Measurements from ENCODE around the gene WASF3.

The WASF3 gene

DNA sequence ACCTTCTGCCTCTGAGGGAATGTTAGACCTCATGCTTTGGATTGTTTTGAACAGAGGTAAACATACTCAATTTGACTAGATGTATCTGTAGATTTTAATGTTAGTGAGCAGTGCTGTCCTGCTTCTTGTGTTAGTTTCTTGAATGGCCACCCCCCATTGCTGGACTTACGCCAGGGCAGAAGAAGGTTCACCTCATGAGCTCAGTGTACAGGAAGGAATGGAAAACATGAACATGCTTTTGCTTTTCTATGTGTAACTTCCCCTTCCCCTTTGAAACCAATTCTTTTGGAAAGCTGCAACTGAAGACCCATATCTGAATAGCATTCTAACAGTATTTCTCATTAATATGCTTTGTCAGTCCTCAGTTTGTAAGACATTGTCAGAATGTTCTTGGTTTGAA is 32.3 kb downstream of the WASF3 start:
- peak; percentile 16 for DNase-seq (ENCODE audit: low spot score)

DNA sequence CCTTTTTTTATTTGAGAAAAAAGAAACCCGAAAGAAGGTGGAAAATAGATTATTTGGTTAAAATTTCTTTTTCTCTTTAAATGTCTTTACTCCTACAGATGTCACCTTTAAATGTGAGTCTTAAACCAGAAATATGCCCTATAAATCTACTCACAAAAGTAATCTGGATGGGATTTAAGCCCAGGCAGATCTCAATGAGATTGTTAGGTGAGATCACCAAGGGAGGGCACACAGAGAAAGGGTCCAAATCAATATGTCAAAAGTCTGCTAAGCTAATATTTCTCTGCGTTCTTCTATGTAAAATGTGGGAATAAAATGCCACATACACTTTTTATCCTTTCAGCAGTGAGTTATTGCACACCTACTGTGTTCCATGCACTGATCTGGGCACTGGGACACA is 32.9 kb downstream of the WASF3 start:
- no peak for DNase-seq (ENCODE audit: low spot score)

DNA sequence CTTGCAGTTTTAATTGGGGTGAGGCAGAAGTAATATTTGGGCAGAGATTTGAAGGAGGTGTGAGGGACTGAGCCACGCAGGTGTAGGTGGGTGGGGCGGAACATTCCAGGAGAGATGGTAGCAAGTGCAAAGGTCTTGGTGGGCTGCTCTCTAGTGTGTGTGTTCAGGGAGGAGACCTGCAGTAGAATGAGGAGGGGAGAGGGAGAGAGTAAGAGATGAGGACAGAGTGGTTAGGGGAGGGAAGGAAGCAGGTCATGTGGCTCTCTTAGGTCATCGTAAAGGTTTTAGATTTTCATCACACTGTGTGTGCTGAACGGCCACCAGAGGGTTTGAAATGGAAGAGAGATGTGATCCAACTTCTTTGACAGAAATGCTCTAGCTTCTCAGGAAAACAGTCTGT is 33.5 kb downstream of the WASF3 start:
- DNase-seq (ENCODE audit: low spot score) = no peak

DNA sequence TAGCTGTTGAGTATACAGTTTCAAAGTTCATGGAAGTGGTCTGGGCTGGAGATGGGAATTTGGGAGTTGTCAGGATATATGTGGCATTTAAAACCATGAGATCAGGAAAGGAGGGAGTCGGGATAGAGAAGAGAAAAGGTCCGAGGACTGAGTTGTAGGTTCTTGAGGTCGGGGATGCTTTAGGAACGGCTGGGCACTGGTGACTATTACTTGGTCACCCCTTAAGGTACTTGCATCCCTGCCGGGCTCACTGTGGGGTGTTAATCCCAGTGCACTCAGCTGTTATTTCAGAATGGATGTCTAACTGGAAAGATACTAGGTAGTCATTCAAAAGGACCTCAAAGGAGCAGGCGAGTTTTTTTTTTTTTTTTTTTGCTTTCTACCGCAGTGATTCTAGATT is 34.2 kb downstream of the WASF3 start:
- DNase-seq (ENCODE audit: low spot score) = no peak

GRCh38 chr13:26593661-26594060 is 36.2 kb downstream of the WASF3 start:
- DNase-seq (ENCODE audit: low spot score) = no peak

- DNase-seq (ENCODE audit: low spot score) = no peak
Observed at GRCh38 chr13:26594363-26594762, 36.9 kb downstream of the WASF3 start.

DNA sequence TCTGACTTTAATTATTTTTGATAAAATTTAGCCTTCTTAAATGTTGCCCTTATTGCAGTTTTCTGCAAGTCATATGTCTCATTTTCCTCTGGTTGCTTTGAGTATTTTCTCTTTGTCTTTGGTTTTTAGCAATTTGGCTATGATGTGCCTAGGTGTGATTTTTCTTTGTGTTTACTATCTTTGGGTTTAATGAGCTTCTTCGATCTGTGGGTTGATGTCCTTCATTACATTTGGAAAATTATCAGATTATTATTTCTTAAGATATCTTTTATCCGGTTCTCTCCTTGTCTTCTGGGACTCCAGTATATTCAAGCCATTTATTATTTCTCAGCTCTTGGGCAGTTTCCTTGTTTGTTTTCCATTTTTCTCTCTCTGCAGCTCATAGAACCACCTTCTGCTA is 39.0 kb downstream of the WASF3 start:
- no peak for DNase-seq (ENCODE audit: low spot score)

DNA sequence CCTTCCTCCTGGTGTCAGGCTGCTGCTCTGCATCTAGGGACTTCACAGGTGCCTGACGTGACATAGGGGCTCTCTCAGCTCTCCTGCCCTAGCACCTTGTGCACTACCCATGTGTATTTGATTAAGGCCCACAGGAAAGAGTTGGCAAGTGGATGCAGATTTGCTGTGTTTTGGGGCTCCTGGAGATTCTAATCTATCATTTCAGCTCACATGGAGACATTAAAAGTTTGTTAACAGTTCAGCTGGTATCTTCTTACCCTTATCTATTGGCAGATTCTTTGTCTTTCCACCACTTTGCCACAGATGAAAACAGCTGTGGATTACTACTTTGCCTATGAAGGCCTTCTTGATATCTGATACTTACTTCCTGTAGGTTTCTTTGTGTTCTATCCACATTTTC is 41.9 kb downstream of the WASF3 start:
- DNase-seq (ENCODE audit: low spot score) = no peak

DNA sequence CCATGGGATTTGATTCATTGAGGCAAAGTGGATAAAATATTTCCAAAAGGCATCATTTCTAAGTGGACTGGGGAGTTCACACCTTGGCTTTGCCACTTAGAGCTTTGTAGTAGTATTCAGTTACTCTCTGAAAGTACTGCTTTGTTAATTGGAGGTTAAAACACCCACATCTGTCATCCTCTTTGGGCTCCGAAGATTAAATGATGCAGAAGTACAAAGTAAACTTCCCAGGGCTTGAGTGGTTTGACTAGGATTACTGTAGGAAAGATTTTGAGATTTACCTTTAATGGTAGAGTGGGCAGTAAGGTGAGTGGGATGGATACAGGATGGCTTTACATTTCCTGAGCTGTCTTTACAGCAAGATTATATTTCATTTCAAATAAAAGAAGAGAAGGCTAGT is 42.4 kb downstream of the WASF3 start:
- no peak for DNase-seq (ENCODE audit: low spot score)

DNA sequence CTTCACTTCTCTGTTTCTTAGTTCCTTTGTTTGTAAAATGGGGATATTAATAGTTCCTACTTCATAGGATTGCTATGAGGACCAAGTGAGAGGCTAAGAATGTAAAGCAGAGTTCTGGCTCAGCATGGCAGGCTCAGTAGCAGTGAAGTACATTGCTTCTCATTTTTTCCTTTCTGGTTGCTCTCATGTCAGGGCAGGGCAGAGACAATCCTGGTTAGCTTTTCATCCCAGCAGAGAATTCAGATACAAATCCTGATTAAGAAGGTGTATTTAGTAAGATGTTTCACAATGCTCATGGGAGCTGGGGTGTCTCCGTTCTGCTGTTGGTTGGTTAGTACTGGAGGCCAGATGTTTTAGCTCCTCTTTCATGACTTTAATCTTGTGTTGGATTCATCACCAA is 42.9 kb downstream of the WASF3 start:
- no peak for DNase-seq (ENCODE audit: low spot score)

GRCh38 chr13:26601669-26602068 is 44.2 kb downstream of the WASF3 start:
- no peak for DNase-seq (ENCODE audit: low spot score)

GRCh38 chr13:26602783-26603182 is 45.3 kb downstream of the WASF3 start:
- no peak for DNase-seq (ENCODE audit: low spot score)

DNA sequence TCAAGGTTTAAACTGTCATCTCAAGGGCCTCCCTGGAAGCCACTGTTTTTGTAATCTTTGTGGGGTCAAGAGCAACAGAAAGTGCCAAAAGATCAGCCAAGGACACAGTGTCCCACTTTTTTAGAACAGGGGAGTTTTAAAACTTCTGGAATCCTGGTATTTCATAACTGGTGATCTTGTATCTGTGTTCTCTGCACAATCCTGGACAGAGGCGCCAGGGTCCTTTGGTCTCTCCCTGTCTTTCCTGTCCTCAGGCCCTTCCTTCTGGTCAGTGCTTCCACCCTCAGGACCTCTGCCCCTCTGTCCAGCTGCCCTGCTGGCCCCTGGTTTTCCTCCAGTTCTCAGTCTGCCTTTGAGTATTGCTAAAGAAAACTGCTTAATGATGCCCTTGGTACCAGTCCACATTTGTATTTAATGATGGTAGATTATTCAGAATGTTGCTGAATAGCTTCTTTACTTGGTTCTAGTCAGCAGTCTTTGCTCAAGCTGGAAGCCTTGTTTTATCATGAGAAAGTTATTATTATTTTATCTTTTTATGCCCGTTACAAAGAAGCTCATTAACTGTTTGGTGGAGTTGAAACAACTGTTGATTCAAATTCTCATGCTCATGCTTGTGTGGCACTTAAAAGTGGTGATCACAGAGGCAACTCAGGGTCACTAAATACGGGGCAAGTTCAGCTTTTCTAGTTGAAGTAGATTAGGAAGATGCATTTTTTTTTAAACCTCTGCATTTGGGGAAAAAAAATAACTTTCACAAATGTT is 47.5 kb downstream of the WASF3 start:
- peak; percentile 33 for DNase-seq (ENCODE audit: low spot score)

- no peak for DNase-seq (ENCODE audit: low spot score)
Observed at GRCh38 chr13:26605845-26606244, 48.4 kb downstream of the WASF3 start.

DNA sequence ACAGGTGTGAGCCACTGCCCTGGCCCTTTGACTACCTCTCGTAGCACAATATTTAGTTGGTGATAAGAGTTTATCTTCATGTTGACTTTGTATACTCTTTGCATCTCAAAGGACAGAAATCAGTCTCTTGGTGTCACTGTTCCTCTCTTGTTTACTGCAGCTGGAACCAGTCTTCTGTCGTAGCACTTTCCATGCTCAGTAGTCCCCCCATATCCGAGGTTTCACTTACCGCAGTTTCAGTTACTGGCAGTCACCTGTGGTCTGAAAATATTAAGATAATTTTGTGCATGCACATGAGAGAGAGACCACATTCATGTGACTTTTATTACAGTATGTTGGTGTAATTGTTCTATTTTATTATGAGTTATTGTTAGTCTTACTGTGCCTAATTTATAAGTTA is 49.1 kb downstream of the WASF3 start:
- DNase-seq (ENCODE audit: low spot score) = no peak

GRCh38 chr13:26614721-26615120 is 57.2 kb downstream of the WASF3 start:
- no peak for DNase-seq (ENCODE audit: low spot score)

- no peak for DNase-seq (ENCODE audit: low spot score)
Observed at GRCh38 chr13:26616126-26616525, 58.6 kb downstream of the WASF3 start.

DNA sequence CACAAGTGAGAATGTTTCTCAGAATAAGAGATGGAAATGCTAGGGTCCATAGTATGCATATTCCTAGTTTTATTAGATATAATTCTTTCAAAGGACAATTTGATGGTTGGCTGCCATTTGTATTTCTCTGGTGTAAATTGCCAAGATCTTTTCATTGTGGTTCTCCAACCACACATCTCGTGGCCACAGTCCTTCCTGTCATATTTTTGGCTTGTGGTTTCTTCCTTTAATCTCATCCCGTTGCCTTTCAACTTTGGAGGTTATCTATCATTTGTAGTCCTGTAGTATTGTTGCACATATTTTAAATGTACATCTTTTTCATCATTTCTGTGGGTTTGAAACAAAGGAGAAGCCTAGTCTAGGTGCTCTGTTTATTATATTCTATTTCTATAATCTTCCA is 61.2 kb downstream of the WASF3 start:
- DNase-seq (ENCODE audit: low spot score) = no peak

DNA sequence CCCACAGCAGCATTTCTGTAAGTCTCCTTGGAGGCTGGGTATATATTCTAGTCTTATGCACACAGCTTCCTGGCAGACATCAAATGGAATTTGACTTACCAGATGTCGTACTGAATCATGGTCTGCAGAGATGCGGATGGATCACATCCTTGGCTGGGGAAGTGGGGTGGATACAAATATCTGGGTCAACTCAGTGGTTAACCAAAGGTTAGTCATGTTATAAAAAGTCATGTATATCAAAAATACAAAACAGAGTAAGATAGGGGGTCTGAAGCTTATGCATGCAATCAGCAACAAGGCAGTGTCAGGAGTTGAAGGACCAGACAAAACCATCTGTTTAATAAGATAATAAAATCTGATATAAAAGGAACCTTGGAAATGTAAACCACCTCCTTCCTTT is 61.9 kb downstream of the WASF3 start:
- no peak for DNase-seq (ENCODE audit: low spot score)

DNA sequence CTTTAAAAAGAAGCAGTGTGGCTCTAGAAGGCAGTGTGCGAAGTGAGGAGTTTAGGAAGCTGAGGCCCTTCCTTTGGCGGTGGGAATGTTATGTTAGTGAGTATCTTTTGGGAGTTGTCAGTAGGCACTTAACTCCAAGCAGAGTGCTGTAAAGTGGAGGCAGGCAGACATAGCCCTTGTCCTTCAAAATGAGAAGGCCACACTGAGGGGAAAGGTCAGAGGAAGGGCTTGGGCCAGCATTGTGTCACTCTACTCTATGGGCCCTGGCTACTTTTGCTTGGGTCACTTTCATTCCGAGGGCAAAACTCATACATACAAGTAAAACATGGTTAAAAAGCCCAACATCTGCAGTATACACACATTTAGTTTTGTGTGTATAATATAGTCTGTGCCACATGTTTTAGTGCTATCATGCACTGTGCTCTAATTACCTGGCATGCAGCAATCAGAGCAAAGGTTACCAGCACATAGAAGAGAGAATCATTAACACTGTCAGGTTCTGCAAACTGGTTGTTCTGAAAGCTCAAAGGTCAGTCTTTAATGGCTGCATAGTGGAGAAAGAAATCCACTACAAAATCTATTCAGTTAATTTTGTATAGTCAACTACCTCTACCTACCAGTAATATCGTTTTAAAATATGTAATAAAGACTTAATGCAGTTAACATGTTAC is 64.4 kb downstream of the WASF3 start:
- DNase-seq (ENCODE audit: low spot score) = no peak

DNA sequence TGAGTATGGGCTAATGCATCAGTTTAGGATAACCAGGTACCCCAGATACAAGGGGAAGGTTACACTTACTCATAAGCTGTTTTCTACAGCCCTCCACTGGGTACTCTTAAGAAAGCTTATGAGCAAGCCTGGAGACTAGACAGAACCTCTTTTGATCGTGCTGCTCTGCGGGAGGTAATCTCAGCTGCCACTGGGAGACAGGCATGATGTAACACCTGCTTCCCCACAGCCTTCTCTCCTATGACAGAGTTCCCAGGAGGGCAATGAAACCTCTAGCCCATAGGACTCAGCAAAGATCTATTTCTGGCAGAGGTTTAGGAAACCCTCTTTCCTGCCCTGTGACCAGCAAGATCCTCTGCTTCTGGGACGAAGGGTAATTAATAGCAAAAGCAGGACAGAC is 65.6 kb downstream of the WASF3 start:
- DNase-seq (ENCODE audit: low spot score) = no peak

GRCh38 chr13:26624572-26624971 is 67.1 kb downstream of the WASF3 start:
- DNase-seq (ENCODE audit: low spot score) = no peak

DNA sequence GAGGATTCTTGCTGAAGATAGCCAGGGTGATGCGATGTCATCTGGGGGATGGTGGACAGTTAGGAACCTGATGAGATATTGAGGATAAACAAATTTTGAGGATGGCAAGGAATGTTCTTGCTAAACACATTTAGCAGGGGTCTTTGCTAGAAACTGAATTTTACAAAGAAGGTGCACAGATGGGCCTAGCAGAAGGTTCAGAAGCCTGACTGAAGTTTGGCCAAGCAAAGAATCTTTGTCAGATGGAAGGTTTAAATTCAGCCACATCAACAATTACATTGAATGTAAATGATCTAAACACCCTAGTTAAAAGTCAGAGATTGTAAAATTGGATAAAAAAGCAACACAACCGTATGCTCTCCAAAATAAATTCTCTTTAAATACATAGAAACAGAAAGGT is 68.8 kb downstream of the WASF3 start:
- DNase-seq (ENCODE audit: low spot score) = no peak

DNA sequence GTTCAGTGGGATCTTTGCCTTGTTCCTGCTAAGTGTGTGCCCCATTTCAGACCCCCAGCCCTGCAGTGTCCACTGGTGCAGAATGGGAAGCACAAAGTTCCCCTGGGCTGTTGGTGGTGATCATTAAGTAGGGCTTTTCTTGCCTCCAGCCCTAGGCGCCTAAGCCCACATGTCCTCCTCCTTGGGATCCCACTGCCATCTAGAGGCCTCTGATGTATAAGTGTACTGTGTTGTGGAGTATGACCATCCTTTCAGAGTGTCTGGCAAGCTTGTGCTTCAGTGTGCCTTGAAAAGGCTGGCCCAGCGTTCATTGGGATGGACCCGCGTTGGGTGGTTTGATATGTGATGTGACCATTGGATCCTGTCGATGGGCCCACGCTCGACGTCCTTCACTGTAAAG is 71.2 kb downstream of the WASF3 start:
- no peak for DNase-seq (ENCODE audit: low spot score)

Measured in globus pallidus (tissue), 1 donor.